HL-60 (cell line): ENCODE measurements around the gene SYNM.

Experiments
- CTCF ChIP-seq: IDR thresholded peaks from one replicate; pipeline ENCODE4 v1.5.1; 2011; ENCODE audit warnings: low read length, control low read depth, inconsistent platforms; ENCODE audit not compliant: insufficient read depth
- GABPA ChIP-seq: IDR thresholded peaks from 2 replicates; pipeline ENCODE4 v1.6.1; 2012; ENCODE audit warnings: low read depth
- POLR2AphosphoS5 ChIP-seq: IDR thresholded peaks from 2 replicates; pipeline ENCODE4 v1.6.1; 2012; ENCODE audit warnings: low read depth
- REST ChIP-seq: IDR thresholded peaks from 2 replicates; pipeline ENCODE4 v1.6.1; 2012; ENCODE audit warnings: low read depth; ENCODE audit not compliant: insufficient replicate concordance

- TF ChIP-seq CTCF (no peak), POLR2AphosphoS5 (no peak), GABPA (no peak), REST (no peak)
These were observed 21.3 kb downstream of the SYNM start for GRCh38 chr15:99126131-99126588.
